ENCODE results near the gene APMAP. TPM values are rescaled to one million over a fixed set of nuclear protein-coding genes. Genes with fewer than 3 reads are reported as not detected.
A peak's percentile ranks its signal among the peaks of the same experiment; 100 is the strongest.
"Not testable (repeated sequence)": the region's sequence is repeated elsewhere in the genome, so short reads cannot be mapped to it uniquely, and the experiment has no call there.

Gene APMAP
- total RNA-seq, 2 donors from 2014 or later = 47.0 to 52.2 TPM

GRCh38 chr20:25011831-25012241 lies 19.3 kb upstream of the APMAP start:
- ATAC-seq = peak in 1 of 2 donors; percentile 36
- DNase-seq = no peak
- intact Hi-C loops (cut with DNase I) = no loop called here

- no peak for DNase-seq
- intact Hi-C loops (cut with DNase I) = no loop called here
- ATAC-seq = no peak
Measured at GRCh38 chr20:25011261-25011660, 18.7 kb upstream of the APMAP start.

- intact Hi-C loops (cut with DNase I) = no loop called here
- DNase-seq (no peak), ATAC-seq (peak; percentile 48 to 73)
Measured at GRCh38 chr20:25009218-25010145, 16.9 kb upstream of the APMAP start.

GRCh38 chr20:25008388-25009217 lies 16.1 kb upstream of the APMAP start:
- no peak for DNase-seq
- intact Hi-C loops (cut with DNase I) = no loop called here
- no peak for ATAC-seq

- no peak for ATAC-seq
- intact Hi-C loops (cut with DNase I) = no loop called here
Measured at GRCh38 chr20:25007491-25008305, 15.1 kb upstream of the APMAP start.

GRCh38 chr20:25006431-25007167 lies 14.0 kb upstream of the APMAP start:
- intact Hi-C loops (cut with DNase I) = no loop called here
- no peak for ATAC-seq
- no peak for DNase-seq

More at GRCh38 chr20:25007491-25008305, 15.1 kb upstream of the APMAP start:
- no peak for DNase-seq

- DNase-seq (no peak), ATAC-seq (peak in 1 of 2 donors; percentile 7)
- intact Hi-C loops (cut with DNase I) = no loop called here
Measured at GRCh38 chr20:25005661-25006060, 13.1 kb upstream of the APMAP start.

GRCh38 chr20:25005220-25005619 lies 12.7 kb upstream of the APMAP start:
- intact Hi-C loops (cut with DNase I) = no loop called here
- no peak for DNase-seq
- ATAC-seq = peak; percentile 21 to 63

- DNase-seq (no peak), ATAC-seq (no peak)
- intact Hi-C loops (cut with DNase I) = loop anchor here in 1 of 2 donors (5.0 kb wide), 1 partner anchor 34 kb away; no protein-coding TSS in a partner anchor
Measured at GRCh38 chr20:25003002-25003401, 10.5 kb upstream of the APMAP start.

- DNase-seq, ATAC-seq: not testable (repeated sequence)
- intact Hi-C loops (cut with DNase I) = loop anchor here in 1 of 2 donors (5.0 kb wide), 1 partner anchor 36 kb away; no protein-coding TSS in a partner anchor
Measured at GRCh38 chr20:25001323-25001722, 8.8 kb upstream of the APMAP start.

- peak; percentile 38 to 69 for ATAC-seq
- intact Hi-C loops (cut with DNase I) = loop anchor here in 1 of 2 donors (5.0 kb wide), 1 partner anchor 37 kb away; no protein-coding TSS in a partner anchor
- DNase-seq = peak; percentile 73
Measured at GRCh38 chr20:25000268-25000801, 7.8 kb upstream of the APMAP start.

- ATAC-seq (no peak), DNase-seq (no peak)
- intact Hi-C loops (cut with DNase I) = loop anchor here (10.0 kb wide), 2 partner anchors 195 to 255 kb away; partner anchors contain the start of gene ENTPD6 (in 1 of the 2)
Measured at GRCh38 chr20:24999568-24999967, 7.0 kb upstream of the APMAP start.

- ATAC-seq (peak; percentile 1 to 14), DNase-seq (no peak)
- intact Hi-C loops (cut with DNase I) = loop anchor here (10.0 kb wide), 2 partner anchors 196 to 256 kb away; partner anchors contain the start of gene ENTPD6 (in 1 of the 2)
Measured at GRCh38 chr20:24998631-24999445, 6.3 kb upstream of the APMAP start.

- intact Hi-C loops (cut with DNase I) = loop anchor here (10.0 kb wide), 2 partner anchors 197 to 257 kb away; partner anchors contain the start of gene ENTPD6 (in 1 of the 2)
- DNase-seq (no peak), ATAC-seq (no peak)
Measured at GRCh38 chr20:24998121-24998520, 5.6 kb upstream of the APMAP start.

- intact Hi-C loops (cut with DNase I) = loop anchor here (10.0 kb wide), 2 partner anchors 198 to 258 kb away; partner anchors contain the start of gene ENTPD6 (in 1 of the 2)
- ATAC-seq (no peak), DNase-seq (no peak)
Measured at GRCh38 chr20:24996449-24997377, 4.2 kb upstream of the APMAP start.

All from left cardiac atrium (tissue), 4 donors.